Keratinocyte (primary cell): ENCODE results near the gene KIDINS220.

Source experiments
- EZH2 ChIP-seq: IDR thresholded peaks from one replicate; pipeline ENCODE4 v1.6.1; 2012; ENCODE audit warnings: inconsistent platforms, mild to moderate bottlenecking, low read length, moderate library complexity
- TF ChIP-seq, protein P1 (sequence below), 3 experiments: IDR thresholded peaks in 1 of 3; conservative IDR thresholded peaks in 1 of 3; optimal IDR thresholded peaks in 1 of 3; 2 replicates in 2 of 3; 3 replicates in 1 of 3; pipeline versions ENCODE3 to v1.5.1; 2011; ENCODE audit warnings: low read length in 3 of 3, mild to moderate bottlenecking in 3 of 3, moderate library complexity in 2 of 3, control low read depth in 1 of 3, inconsistent platforms in 1 of 3; ENCODE audit not compliant: insufficient read depth in 2 of 3; ENCODE audit errors: extremely low read depth in 1 of 3

GRCh38 chr2:8752385-8752784 lies 85.0 kb downstream of the KIDINS220 start:
- TF ChIP-seq, protein P1, sequence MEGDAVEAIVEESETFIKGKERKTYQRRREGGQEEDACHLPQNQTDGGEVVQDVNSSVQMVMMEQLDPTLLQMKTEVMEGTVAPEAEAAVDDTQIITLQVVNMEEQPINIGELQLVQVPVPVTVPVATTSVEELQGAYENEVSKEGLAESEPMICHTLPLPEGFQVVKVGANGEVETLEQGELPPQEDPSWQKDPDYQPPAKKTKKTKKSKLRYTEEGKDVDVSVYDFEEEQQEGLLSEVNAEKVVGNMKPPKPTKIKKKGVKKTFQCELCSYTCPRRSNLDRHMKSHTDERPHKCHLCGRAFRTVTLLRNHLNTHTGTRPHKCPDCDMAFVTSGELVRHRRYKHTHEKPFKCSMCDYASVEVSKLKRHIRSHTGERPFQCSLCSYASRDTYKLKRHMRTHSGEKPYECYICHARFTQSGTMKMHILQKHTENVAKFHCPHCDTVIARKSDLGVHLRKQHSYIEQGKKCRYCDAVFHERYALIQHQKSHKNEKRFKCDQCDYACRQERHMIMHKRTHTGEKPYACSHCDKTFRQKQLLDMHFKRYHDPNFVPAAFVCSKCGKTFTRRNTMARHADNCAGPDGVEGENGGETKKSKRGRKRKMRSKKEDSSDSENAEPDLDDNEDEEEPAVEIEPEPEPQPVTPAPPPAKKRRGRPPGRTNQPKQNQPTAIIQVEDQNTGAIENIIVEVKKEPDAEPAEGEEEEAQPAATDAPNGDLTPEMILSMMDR (optimal IDR thresholded peaks at IDR 0.05 in 1 of 3, IDR thresholded peaks at IDR 0.05 in 1 of 3, conservative IDR thresholded peaks at IDR 0.05 in 1 of 3; ENCODE audit: extremely low read depth in 1 of 3, insufficient read depth in 2 of 3, low read length in 3 of 3) = no peak
- no peak for TF ChIP-seq EZH2
